ENCODE data around the gene MAD1L1.

Gene MAD1L1

GRCh38 chr7:2076649-2077064 is 156.1 kb downstream of the MAD1L1 start:
- H3K4me2 ChIP-seq (ENCODE audit: low read length) = no peak overlapping the region
- no peak for TF ChIP-seq CTCF (IDR thresholded peaks at IDR 0.05; ENCODE audit: low read depth, low read length, poor library complexity, severe bottlenecking)
- TF ChIP-seq EZH2phosphoT487 (IDR thresholded peaks at IDR 0.05; ENCODE audit: borderline replicate concordance, low read length) = no peak

GRCh38 chr7:2075811-2076210 is 156.9 kb downstream of the MAD1L1 start:
- Histone ChIP-seq H3K79me2 (ENCODE audit: control insufficient read depth, low read length) (no peaks in the 10 kb centered on the region; the same call in 1 of the 2 replicates), H3F3A (ENCODE audit: control insufficient read depth, insufficient read depth) (no peaks in the 10 kb centered on the region), H3K4me1 (ENCODE audit: control insufficient read depth, low read length) (peaks cover 18% of the 10 kb centered on the region), H3K9me2 (replicated peaks; ENCODE audit: control insufficient read depth, low read length) (no peaks in the 10 kb centered on the region), H4K20me1 (ENCODE audit: control insufficient read depth, insufficient read depth, low read depth, low read length) (peaks cover 5% of the 10 kb centered on the region; the same call in 1 of the 2 replicates), H3K27me3 (ENCODE audit: control insufficient read depth, low read length) (no peaks in the 10 kb centered on the region), H3K4me2 (ENCODE audit: low read length) (no peak overlapping the region), H3K27ac (ENCODE audit: low read depth, low read length) (no peak overlapping the region), H3K36me3 (ENCODE audit: control insufficient read depth, low read length) (no peaks in the 10 kb centered on the region), H3K4me3 (ENCODE audit: low read length) (no peak overlapping the region), H3K9me3 (ENCODE audit: control insufficient read depth, insufficient read depth, low read length) (no peaks in the 10 kb centered on the region)
- TF ChIP-seq EZH2phosphoT487 (IDR thresholded peaks at IDR 0.05; ENCODE audit: borderline replicate concordance, low read length) = no peak
- TF ChIP-seq CTCF (IDR thresholded peaks at IDR 0.05; ENCODE audit: low read depth, low read length, poor library complexity, severe bottlenecking) = no peak

More at GRCh38 chr7:2076649-2077064, 156.1 kb downstream of the MAD1L1 start:
- peaks cover 18% of the 10 kb centered on the region for H3K4me1 ChIP-seq (ENCODE audit: control insufficient read depth, low read length)
- H4K20me1 ChIP-seq (ENCODE audit: control insufficient read depth, insufficient read depth, low read depth, low read length) = peaks cover 5% of the 10 kb centered on the region; the same call in 1 of the 2 replicates
- H3K27me3 ChIP-seq (ENCODE audit: control insufficient read depth, low read length) = no peaks in the 10 kb centered on the region
- H3K27ac ChIP-seq (ENCODE audit: low read depth, low read length) = no peak overlapping the region
- no peaks in the 10 kb centered on the region for H3K9me3 ChIP-seq (ENCODE audit: control insufficient read depth, insufficient read depth, low read length)
- H3K9me2 ChIP-seq (replicated peaks; ENCODE audit: control insufficient read depth, low read length) = no peaks in the 10 kb centered on the region
- no peaks in the 10 kb centered on the region for H3K36me3 ChIP-seq (ENCODE audit: control insufficient read depth, low read length)
- no peak overlapping the region for H3K4me3 ChIP-seq (ENCODE audit: low read length)
- H3F3A ChIP-seq (ENCODE audit: control insufficient read depth, insufficient read depth) = no peaks in the 10 kb centered on the region
- H3K79me2 ChIP-seq (ENCODE audit: control insufficient read depth, low read length) = no peaks in the 10 kb centered on the region; the same call in 1 of the 2 replicates

- Histone ChIP-seq H3K36me3 (ENCODE audit: control insufficient read depth, low read length) (no peaks in the 10 kb centered on the region), H3K79me2 (ENCODE audit: control insufficient read depth, low read length) (no peaks in the 10 kb centered on the region; the same call in 1 of the 2 replicates), H3K4me1 (ENCODE audit: control insufficient read depth, low read length) (peaks cover 20% of the 10 kb centered on the region), H3K27ac (ENCODE audit: low read depth, low read length) (no peak overlapping the region), H3K4me2 (ENCODE audit: low read length) (no peak overlapping the region), H3K27me3 (ENCODE audit: control insufficient read depth, low read length) (no peaks in the 10 kb centered on the region), H3K9me3 (ENCODE audit: control insufficient read depth, insufficient read depth, low read length) (no peaks in the 10 kb centered on the region), H3K4me3 (ENCODE audit: low read length) (no peak overlapping the region), H4K20me1 (ENCODE audit: control insufficient read depth, insufficient read depth, low read depth, low read length) (peaks cover 5% of the 10 kb centered on the region; the same call in 1 of the 2 replicates), H3K9me2 (replicated peaks; ENCODE audit: control insufficient read depth, low read length) (no peaks in the 10 kb centered on the region), H3F3A (ENCODE audit: control insufficient read depth, insufficient read depth) (no peaks in the 10 kb centered on the region)
- TF ChIP-seq EZH2phosphoT487 (IDR thresholded peaks at IDR 0.05; ENCODE audit: borderline replicate concordance, low read length) (no peak), CTCF (IDR thresholded peaks at IDR 0.05; ENCODE audit: low read depth, low read length, poor library complexity, severe bottlenecking) (no peak)
These were observed 158.1 kb downstream of the MAD1L1 start for GRCh38 chr7:2074691-2075090.
